Measurements from ENCODE around the gene SNCB.

The SNCB gene

GRCh38 chr5:176624142-176624541 lies 6.2 kb downstream of the SNCB start:
- DNase-seq (ENCODE audit: low read depth), result no peak

GRCh38 chr5:176621661-176622079 lies 8.7 kb downstream of the SNCB start:
- peak; percentile 33 for DNase-seq (ENCODE audit: low read depth)

GRCh38 chr5:176620333-176620981 lies 9.9 kb downstream of the SNCB start:
- peak; percentile 48 for DNase-seq (ENCODE audit: low read depth)

- no peak for DNase-seq (ENCODE audit: low read depth)
Measured at GRCh38 chr5:176619569-176620332, 10.6 kb downstream of the SNCB start.

- DNase-seq (ENCODE audit: low read depth), result peak; percentile 91
Measured at GRCh38 chr5:176619203-176619568, 11.1 kb downstream of the SNCB start.

- no peak for DNase-seq (ENCODE audit: low read depth)
Measured at GRCh38 chr5:176618783-176619182, 11.6 kb downstream of the SNCB start.

GRCh38 chr5:176616511-176616910 lies 13.8 kb downstream of the SNCB start:
- no peak for DNase-seq (ENCODE audit: low read depth)

GRCh38 chr5:176614805-176615478 lies 15.4 kb downstream of the SNCB start:
- DNase-seq (ENCODE audit: low read depth), result peak; percentile 76

- no peak for DNase-seq (ENCODE audit: low read depth)
Measured at GRCh38 chr5:176612855-176613254, 17.5 kb downstream of the SNCB start.

GRCh38 chr5:176612008-176612407 lies 18.3 kb downstream of the SNCB start:
- DNase-seq (ENCODE audit: low read depth), result no peak

GRCh38 chr5:176611435-176611834 lies 18.9 kb downstream of the SNCB start:
- peak; percentile 92 for DNase-seq (ENCODE audit: low read depth)

- DNase-seq (ENCODE audit: low read depth), result no peak
Measured at GRCh38 chr5:176610435-176610773, 19.9 kb downstream of the SNCB start.

GRCh38 chr5:176609724-176610434 lies 20.5 kb downstream of the SNCB start, which contains the start of gene GPRIN1:
Gene GPRIN1, minus strand, starts transcription at chr5:176610156. Its CDS starts 10,322 bp downstream, at chr5:176599834.
- DNase-seq (ENCODE audit: low read depth), result peak; percentile 33

GRCh38 chr5:176608937-176609723 lies 21.2 kb downstream of the SNCB start:
- peak; percentile 11 for DNase-seq (ENCODE audit: low read depth)

- DNase-seq (ENCODE audit: low read depth), result no peak
Measured at GRCh38 chr5:176608142-176608705, 22.1 kb downstream of the SNCB start.

GRCh38 chr5:176606875-176607274 lies 23.5 kb downstream of the SNCB start:
- DNase-seq (ENCODE audit: low read depth), result no peak

GRCh38 chr5:176606032-176606431 lies 24.3 kb downstream of the SNCB start:
- no peak for DNase-seq (ENCODE audit: low read depth)

GRCh38 chr5:176603091-176603490 lies 27.2 kb downstream of the SNCB start:
- no peak for DNase-seq (ENCODE audit: low read depth)

GRCh38 chr5:176601901-176602482 lies 28.3 kb downstream of the SNCB start:
- DNase-seq (ENCODE audit: low read depth), result no peak

GRCh38 chr5:176599749-176600430 lies 30.4 kb downstream of the SNCB start:
- DNase-seq (ENCODE audit: low read depth), result peak; percentile 18
